NT2/D1 (cell line): ENCODE measurements around the gene SH2D3A.

ENCODE experiments used
- SUZ12 ChIP-seq: IDR thresholded peaks from 2 replicates; pipeline ENCODE4 v1.6.1; 2011; ENCODE audit not compliant: insufficient read length, insufficient read depth; ENCODE audit errors: extremely low read depth
- YY1 ChIP-seq: IDR thresholded peaks from 2 replicates; pipeline ENCODE4 v1.6.1; 2011; ENCODE audit not compliant: insufficient read length, insufficient read depth
- ZNF274 ChIP-seq: IDR thresholded peaks from 2 replicates; pipeline ENCODE4 v1.6.1; 2011; ENCODE audit warnings: mild to moderate bottlenecking, low read depth, low read length

DNA sequence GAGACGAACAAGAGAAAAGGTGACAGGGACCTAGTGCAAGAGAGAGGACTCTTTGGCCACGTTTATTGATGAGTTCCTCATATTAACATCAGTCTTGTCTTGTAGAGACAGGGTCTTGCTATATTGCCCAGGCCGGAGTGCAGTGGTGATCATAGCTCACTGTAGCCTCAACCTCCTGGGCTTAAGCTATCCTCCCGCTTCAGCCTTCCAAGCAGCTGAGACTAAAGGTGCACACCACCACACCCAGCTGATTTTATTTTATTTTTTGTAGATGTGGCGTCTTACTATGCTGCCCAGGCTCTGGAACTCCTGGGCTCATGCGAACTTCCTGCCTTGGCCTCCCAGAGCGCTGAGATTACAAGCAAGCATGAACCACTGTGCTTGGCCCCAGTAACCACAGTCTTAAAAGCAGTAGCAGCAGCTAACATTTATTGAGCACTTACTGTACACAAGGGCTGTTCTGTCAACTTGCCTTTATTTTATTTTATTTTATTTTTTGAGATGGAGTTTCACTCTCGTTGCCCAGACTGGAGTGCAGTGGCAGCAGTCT, 1.1 kb upstream of the SH2D3A start:
- no peak for TF ChIP-seq SUZ12
- TF ChIP-seq ZNF274: no peak
- no peak for TF ChIP-seq YY1
